MG63 (cell line): ENCODE data around the gene DRAM1. TPM values are rescaled to one million over a fixed set of nuclear protein-coding genes. Genes with fewer than 3 reads are reported as not detected.

Source experiments
- DNase-seq: peaks from one replicate; pipeline ENCODE4 v3.0.0-alpha.2; 2020
- H3K27me3 ChIP-seq: fragments of 250-450 bp; sonication (Bioruptor Pico); 2 replicates; pipeline ENCODE4 v1.5.1; 2020; ENCODE audit warnings: mild to moderate bottlenecking, moderate library complexity
- H3K36me3 ChIP-seq: fragments of 250-450 bp; sonication (Bioruptor Pico); 2 replicates; pipeline ENCODE4 v1.5.1; 2020; ENCODE audit warnings: mild to moderate bottlenecking, moderate library complexity
- H3K4me3 ChIP-seq: fragments of 250-450 bp; sonication (Bioruptor Pico); 2 replicates; pipeline ENCODE4 v1.5.1; 2020; ENCODE audit warnings: mild to moderate bottlenecking, moderate library complexity
- H3K9me3 ChIP-seq: fragments of 250-450 bp; sonication (Bioruptor Pico); 2 replicates; pipeline ENCODE4 v1.5.1; 2020; ENCODE audit warnings: mild to moderate bottlenecking, moderate library complexity
- total RNA-seq: library from RNA; depleted of rRNA; stranded (reverse); fragments of >200 nt; shearing (Covaris generic); gene quantifications from 2 replicates; pipeline ENCODE4 v1.2.3, GENCODE V29; 2014; ENCODE audit warnings: low replicate concordance; rRNA removed

Gene DRAM1
- 8.1 and 8.8 TPM in 2 replicates for total RNA-seq

- H3K36me3 ChIP-seq = no peaks in the 10 kb centered on the region
- DNase-seq = peak; percentile 92
- H3K27me3 ChIP-seq = no peaks in the 10 kb centered on the region
- H3K9me3 ChIP-seq = no peaks in the 10 kb centered on the region
- H3K4me3 ChIP-seq = peak within 1 kb of the TSS; percentile 75
Measured at GRCh38 chr12:101876861-101877805, at the start of gene DRAM1. DRAM1 (plus strand) TSS chr12:101877580; CDS start chr12:101877790, 210 bp downstream.

DNA sequence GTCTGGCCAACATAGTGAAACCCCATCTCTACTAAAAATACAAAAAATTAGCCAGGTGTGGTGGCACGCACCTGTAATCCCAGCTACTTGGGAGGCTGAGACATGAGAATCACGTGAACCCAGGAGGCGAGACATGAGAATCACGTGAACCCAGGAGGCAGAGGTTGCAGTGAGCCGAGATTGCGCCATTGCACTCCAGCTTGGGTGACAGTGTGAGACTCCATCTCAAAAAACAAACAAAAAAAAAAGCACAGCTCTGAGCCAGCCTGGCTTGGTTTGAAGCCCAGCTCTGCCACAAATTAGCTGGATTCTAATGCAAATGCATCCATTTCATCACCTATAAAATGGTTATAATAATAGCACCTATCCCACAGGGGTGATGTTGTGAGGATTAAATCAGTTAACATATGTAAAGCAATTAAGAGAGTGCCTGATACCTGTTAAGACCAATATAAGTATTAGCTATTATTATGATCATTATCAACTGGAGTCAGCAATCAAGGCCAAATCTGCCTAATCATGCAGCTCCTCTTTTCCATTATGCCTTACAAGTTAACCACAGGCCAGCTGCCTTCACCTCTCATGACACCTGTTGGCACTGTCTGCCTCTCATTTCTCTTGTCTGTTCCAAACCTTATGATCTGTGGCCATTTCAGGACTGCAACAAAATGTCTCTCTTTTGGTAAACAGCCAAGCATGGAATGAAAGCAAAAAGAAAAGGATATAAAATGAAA is 48.8 kb upstream of the DRAM1 start:
- H3K9me3 ChIP-seq = no peaks in the 10 kb centered on the region
- DNase-seq = no peak
- H3K36me3 ChIP-seq = no peaks in the 10 kb centered on the region
- no peak overlapping the region for H3K4me3 ChIP-seq
- H3K27me3 ChIP-seq = no peaks in the 10 kb centered on the region

GRCh38 chr12:101829639-101830366 is 47.6 kb upstream of the DRAM1 start:
- Histone ChIP-seq H3K9me3 (no peaks in the 10 kb centered on the region), H3K27me3 (no peaks in the 10 kb centered on the region), H3K36me3 (no peaks in the 10 kb centered on the region), H3K4me3 (peak overlapping the region; percentile 65)
- DNase-seq = no peak

DNA sequence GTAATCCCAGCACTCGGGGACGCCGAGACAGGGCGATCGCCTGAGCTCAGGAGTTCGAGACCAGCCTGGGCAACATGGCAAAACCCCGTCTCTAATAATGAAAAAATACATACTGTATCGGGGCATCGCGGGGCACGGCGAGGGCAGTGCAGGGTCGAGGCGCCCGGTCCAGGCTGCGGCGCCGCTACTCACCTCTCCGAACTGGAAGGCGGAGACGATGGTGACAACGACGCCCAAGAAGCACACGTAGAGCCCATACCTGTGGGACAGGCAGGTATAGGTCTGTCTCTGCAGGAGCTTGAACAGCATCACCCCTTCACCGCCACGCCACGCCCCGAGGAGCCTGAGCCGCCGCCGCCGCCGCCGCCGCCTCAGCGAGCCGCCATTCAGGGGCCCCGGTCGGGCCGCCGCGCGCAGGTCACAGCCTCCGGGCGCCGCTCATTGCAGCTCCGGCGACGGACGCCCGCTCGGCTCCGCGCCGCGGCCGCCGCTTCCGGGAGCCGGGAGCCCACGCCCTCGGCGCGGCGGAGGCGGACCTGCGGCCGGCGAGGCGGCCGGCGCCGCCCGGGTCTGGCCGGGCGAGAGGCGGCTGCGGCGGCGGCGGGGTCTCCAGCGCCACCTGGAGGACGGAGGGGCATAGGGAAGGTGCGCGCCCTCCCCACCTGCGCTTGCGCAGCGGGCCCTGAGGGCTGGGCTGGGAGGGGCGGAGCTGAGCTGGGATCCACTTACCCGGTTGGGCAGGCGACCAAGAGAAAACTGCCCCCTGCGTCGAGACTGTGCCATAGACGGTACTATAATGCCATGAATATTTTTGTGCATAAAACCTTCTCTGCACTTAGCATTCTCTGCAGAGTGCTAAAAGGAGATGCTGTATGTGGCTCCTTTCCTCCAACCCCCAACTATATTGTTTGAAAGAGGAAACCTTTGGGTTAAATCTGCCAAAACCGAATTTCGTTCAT is 46.7 kb upstream of the DRAM1 start, which contains the start of gene GNPTAB:
Gene GNPTAB, minus strand, starts transcription at position 593 of the 959 bp plus-strand sequence. Its CDS starts 284 bp downstream, at position 309.
- no peaks in the 10 kb centered on the region for H3K27me3 ChIP-seq
- no peaks in the 10 kb centered on the region for H3K36me3 ChIP-seq
- H3K9me3 ChIP-seq = no peaks in the 10 kb centered on the region
- peak within 1 kb of the TSS; percentile 65 for H3K4me3 ChIP-seq
- peak; percentile 87 for DNase-seq

DNA sequence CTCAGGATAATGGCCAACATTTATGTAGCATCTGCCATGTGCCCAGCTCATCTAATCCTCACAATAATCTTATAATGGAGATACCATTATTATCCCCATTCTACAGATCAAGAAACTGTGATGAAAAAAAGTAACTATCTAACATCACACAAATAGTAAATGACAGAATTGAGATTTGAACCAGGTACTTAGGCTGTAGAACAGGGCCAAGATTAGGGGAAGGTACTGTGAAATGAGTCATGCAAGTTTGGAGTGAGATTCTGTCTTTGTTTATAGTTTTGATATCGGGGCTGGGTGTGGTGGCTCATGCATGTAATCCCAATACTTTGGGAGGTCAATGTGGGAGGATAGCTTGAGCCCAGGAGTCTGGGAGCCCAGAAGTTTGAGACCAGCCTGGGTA is 45.4 kb upstream of the DRAM1 start:
- Histone ChIP-seq H3K9me3 (no peaks in the 10 kb centered on the region), H3K27me3 (no peaks in the 10 kb centered on the region), H3K36me3 (no peaks in the 10 kb centered on the region), H3K4me3 (no peak overlapping the region)
- DNase-seq = no peak

DNA sequence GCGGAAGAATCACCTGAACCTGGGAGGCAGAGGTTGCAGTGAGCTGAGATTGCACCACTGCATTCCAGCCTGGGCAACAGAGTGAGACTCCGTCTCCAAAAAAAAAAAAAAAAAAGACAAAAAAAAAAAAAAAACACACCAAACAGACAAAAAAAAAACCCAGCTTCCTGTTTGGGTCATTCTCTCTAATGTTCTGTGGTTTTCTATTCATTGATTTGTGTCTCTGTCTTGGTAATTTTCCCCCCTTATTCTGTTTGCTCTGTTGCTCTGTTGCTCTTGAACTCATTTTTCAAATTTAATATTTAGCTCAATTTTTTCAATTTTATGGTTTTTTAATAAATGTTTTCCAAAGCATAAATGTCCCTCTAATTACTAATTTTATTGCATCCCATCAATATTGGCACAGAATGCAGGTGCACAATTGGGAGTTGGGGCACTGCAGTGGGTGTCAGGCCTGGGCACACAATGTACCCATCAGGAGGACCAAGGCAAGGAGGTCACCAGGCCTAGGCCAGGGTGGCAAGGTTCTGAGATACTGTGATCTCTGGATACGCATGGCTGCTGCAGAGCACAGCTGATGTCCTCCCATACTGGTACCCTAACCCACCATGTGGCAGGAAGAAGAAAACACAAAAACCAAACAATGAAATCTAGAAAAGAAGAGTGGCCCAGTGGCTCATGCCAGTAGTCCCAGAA is 38.6 kb upstream of the DRAM1 start:
- no peaks in the 10 kb centered on the region for H3K27me3 ChIP-seq
- no peak overlapping the region for H3K4me3 ChIP-seq
- H3K9me3 ChIP-seq = no peaks in the 10 kb centered on the region
- no peaks in the 10 kb centered on the region for H3K36me3 ChIP-seq
- no peak for DNase-seq

DNA sequence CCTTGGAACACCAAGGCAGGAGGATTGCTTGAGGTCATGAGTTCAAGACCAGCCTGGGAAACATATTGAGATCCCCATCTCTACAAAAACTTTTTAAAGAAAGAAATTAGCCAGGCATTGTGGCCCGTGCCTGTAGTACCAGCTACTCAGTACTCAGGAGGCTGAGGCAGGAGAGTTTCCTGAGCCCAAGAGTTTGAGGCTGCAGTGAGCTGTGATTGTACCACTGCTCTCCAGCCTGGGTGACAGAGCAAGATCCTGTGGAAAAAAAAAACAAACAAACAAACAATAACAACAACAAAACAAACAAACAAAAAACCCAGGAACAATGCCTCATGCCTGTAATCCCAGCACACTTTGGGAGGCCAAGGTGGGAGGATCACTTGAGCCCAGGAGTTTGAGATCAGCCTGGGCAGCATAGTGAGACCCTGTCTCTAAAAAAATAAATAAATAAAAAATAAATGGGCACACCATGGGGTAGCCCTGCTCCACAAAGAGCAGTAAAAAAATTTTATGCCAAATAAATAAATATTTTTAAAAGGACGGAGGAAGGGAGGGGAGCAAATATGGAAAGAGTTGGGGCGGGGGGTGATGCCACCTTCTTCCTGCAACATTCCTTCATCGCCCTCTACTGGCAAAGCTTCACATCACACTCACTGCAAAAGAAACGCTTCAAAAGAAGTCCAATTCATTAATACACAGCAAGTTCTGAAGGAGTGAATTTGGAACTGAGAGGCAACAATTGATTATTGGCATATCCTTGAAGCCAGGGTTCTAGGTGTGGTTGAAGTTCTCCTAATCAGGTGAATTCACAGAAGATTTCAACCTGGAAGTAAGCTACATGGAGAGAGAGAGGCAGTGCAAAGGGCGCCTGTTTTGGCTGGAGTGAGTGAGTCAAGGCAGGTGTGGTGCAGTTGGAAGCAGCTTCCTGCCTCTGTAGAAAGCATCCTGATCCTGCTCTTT is 37.8 kb upstream of the DRAM1 start:
- H3K4me3 ChIP-seq = no peak overlapping the region
- no peaks in the 10 kb centered on the region for H3K36me3 ChIP-seq
- peak; percentile 42 for DNase-seq
- no peaks in the 10 kb centered on the region for H3K9me3 ChIP-seq
- H3K27me3 ChIP-seq = no peaks in the 10 kb centered on the region

- no peak for DNase-seq
- no peaks in the 10 kb centered on the region for H3K36me3 ChIP-seq
- no peak overlapping the region for H3K4me3 ChIP-seq
- H3K27me3 ChIP-seq = no peaks in the 10 kb centered on the region
- H3K9me3 ChIP-seq = no peaks in the 10 kb centered on the region
Measured at GRCh38 chr12:101841069-101841468, 36.3 kb upstream of the DRAM1 start.

GRCh38 chr12:101845137-101845711 is 32.2 kb upstream of the DRAM1 start:
- Histone ChIP-seq H3K27me3 (no peaks in the 10 kb centered on the region), H3K4me3 (no peak overlapping the region), H3K36me3 (no peaks in the 10 kb centered on the region), H3K9me3 (no peaks in the 10 kb centered on the region)
- no peak for DNase-seq

- no peak for DNase-seq
- Histone ChIP-seq H3K27me3 (no peaks in the 10 kb centered on the region), H3K9me3 (no peaks in the 10 kb centered on the region), H3K4me3 (no peak overlapping the region), H3K36me3 (no peaks in the 10 kb centered on the region)
Measured at GRCh38 chr12:101847325-101847724, 30.1 kb upstream of the DRAM1 start.

GRCh38 chr12:101850199-101850598 is 27.2 kb upstream of the DRAM1 start:
- Histone ChIP-seq H3K9me3 (no peaks in the 10 kb centered on the region), H3K36me3 (no peaks in the 10 kb centered on the region), H3K27me3 (no peaks in the 10 kb centered on the region), H3K4me3 (no peak overlapping the region)
- DNase-seq = no peak

- Histone ChIP-seq H3K4me3 (no peak overlapping the region), H3K36me3 (no peaks in the 10 kb centered on the region), H3K9me3 (no peaks in the 10 kb centered on the region), H3K27me3 (no peaks in the 10 kb centered on the region)
- no peak for DNase-seq
Measured at GRCh38 chr12:101852998-101853397, 24.4 kb upstream of the DRAM1 start.

GRCh38 chr12:101854747-101855146 is 22.6 kb upstream of the DRAM1 start:
- Histone ChIP-seq H3K9me3 (no peaks in the 10 kb centered on the region), H3K27me3 (no peaks in the 10 kb centered on the region), H3K4me3 (no peak overlapping the region), H3K36me3 (no peaks in the 10 kb centered on the region)
- no peak for DNase-seq

GRCh38 chr12:101855364-101855884 is 22.0 kb upstream of the DRAM1 start:
- H3K9me3 ChIP-seq = no peaks in the 10 kb centered on the region
- no peak for DNase-seq
- no peaks in the 10 kb centered on the region for H3K27me3 ChIP-seq
- H3K4me3 ChIP-seq = no peak overlapping the region
- H3K36me3 ChIP-seq = no peaks in the 10 kb centered on the region
